GM12875 (cell line): ENCODE measurements around the gene ENG.
A peak's percentile ranks its signal among the peaks of the same experiment; 100 is the strongest.
"Not testable (repeated sequence)": the region's sequence is repeated elsewhere in the genome, so short reads cannot be mapped to it uniquely, and the experiment has no call there.

ENCODE experiments used
- H3K4me3 ChIP-seq: one replicate; pipeline ENCODE4 v1.5.1; 2011; ENCODE audit warnings: low read depth, low read length, control low read depth
- CTCF ChIP-seq: IDR thresholded peaks from 2 replicates; pipeline ENCODE4 v1.5.1; 2011; ENCODE audit warnings: low read depth, mild to moderate bottlenecking, control low read depth, inconsistent platforms, low read length, moderate library complexity, borderline replicate concordance; ENCODE audit not compliant: insufficient read depth

Gene ENG

GRCh38 chr9:127785023-127785932 lies 69.2 kb downstream of the ENG start:
- H3K4me3 ChIP-seq, result peak overlapping the region; percentile 68
- peak; percentile 92 for TF ChIP-seq CTCF

- TF ChIP-seq CTCF, result no peak
- H3K4me3 ChIP-seq, result no peak overlapping the region
These were observed 71.1 kb downstream of the ENG start for GRCh38 chr9:127783111-127784008.

GRCh38 chr9:127781806-127782205 lies 72.7 kb downstream of the ENG start:
- no peak overlapping the region for H3K4me3 ChIP-seq
- TF ChIP-seq CTCF, result no peak

GRCh38 chr9:127780909-127781308 lies 73.5 kb downstream of the ENG start:
- H3K4me3 ChIP-seq, result not testable (repeated sequence)

GRCh38 chr9:127780126-127780885 lies 74.2 kb downstream of the ENG start:
- H3K4me3 ChIP-seq, result no peak overlapping the region
- no peak for TF ChIP-seq CTCF

GRCh38 chr9:127779136-127779981 lies 75.1 kb downstream of the ENG start:
- TF ChIP-seq CTCF, result no peak
- peak overlapping the region; percentile 81 for H3K4me3 ChIP-seq
